ACHN (cell line): ENCODE data around the gene LUC7L.
"Not testable (repeated sequence)": the region's sequence is repeated elsewhere in the genome, so short reads cannot be mapped to it uniquely, and the experiment has no call there.

Source experiments
- DNase-seq: peaks from one replicate; pipeline ENCODE4 v3.0.0-alpha.2; 2015
- in situ Hi-C: cut with HindIII; loops from 2 replicates; pipeline ENCODE4 v1.10.0; 2017; ENCODE audit warnings: low sequenced_read_pairs, low pct_ligation_motif_present, low pct_unique_long_range_greater_than_20kb

Gene LUC7L

GRCh38 chr16:187330-187729 lies 41.9 kb downstream of the LUC7L start:
- in situ Hi-C loops = no loop called here
- no peak for DNase-seq

DNA sequence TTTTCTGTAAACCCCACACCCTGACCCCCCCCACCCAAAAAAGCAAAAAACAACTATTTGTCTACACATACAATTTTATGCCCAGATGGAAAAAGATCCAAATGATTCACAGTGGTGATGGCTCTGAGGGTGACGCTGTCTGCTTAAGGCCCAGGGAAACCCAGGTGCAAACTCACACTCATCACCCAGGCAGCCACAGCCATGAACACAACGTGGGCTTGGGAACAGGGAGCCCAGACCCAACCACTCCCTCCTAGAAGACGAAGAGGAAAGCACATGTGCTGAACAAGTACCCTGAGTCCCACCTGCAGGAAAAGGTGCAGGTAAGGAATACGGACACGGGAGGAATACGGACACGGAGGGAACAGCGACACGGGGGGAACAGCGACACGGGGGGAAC lies 43.6 kb downstream of the LUC7L start:
- in situ Hi-C loops = no loop called here
- DNase-seq = no peak

- in situ Hi-C loops = no loop called here
- no peak for DNase-seq
Observed at GRCh38 chr16:185213-185612, 44.0 kb downstream of the LUC7L start.

- no peak for DNase-seq
- in situ Hi-C loops = no loop called here
Observed at GRCh38 chr16:183005-183404, 46.2 kb downstream of the LUC7L start.

- in situ Hi-C loops = no loop called here
Observed at GRCh38 chr16:181565-182021, 47.7 kb downstream of the LUC7L start.

DNA sequence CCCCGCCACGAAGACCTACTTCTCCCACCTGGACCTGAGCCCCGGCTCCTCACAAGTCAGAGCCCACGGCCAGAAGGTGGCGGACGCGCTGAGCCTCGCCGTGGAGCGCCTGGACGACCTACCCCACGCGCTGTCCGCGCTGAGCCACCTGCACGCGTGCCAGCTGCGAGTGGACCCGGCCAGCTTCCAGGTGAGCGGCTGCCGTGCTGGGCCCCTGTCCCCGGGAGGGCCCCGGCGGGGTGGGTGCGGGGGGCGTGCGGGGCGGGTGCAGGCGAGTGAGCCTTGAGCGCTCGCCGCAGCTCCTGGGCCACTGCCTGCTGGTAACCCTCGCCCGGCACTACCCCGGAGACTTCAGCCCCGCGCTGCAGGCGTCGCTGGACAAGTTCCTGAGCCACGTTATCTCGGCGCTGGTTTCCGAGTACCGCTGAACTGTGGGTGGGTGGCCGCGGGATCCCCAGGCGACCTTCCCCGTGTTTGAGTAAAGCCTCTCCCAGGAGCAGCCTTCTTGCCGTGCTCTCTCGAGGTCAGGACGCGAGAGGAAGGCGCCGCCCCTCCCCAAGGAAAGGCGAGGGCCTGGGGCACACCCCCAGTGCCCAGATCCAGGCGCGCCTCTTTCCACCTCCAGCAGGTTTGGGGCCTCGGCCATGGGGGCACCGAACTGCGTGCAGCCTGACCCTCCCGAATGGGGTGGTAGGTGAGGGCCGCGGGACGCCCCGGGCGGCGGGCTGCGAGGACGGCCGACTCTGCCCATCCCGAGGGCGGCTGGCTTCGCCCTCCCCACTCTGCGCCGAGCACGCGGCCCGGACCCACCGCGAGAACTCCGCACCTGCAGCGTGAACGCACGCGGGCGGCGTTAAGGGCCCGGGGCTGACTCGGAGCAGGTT lies 48.3 kb downstream of the LUC7L start:
- DNase-seq = peak; percentile 84
- in situ Hi-C loops = no loop called here

More at GRCh38 chr16:181565-182021, 47.7 kb downstream of the LUC7L start:
- DNase-seq = no peak

DNA sequence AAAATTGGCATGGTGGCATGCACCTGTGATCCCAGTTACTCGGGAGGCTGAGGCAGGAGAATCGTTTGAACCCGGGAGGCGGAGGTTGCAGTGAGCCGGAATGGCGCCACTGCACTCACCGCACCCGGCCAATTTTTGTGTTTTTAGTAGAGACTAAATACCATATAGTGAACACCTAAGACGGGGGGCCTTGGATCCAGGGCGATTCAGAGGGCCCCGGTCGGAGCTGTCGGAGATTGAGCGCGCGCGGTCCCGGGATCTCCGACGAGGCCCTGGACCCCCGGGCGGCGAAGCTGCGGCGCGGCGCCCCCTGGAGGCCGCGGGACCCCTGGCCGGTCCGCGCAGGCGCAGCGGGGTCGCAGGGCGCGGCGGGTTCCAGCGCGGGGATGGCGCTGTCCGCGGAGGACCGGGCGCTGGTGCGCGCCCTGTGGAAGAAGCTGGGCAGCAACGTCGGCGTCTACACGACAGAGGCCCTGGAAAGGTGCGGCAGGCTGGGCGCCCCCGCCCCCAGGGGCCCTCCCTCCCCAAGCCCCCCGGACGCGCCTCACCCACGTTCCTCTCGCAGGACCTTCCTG lies 49.1 kb downstream of the LUC7L start, which contains the start of gene HBQ1:
Gene HBQ1, plus strand, starts transcription at position 359 of the 575 bp plus-strand sequence. Its CDS starts 28 bp downstream, at position 387.
- DNase-seq = no peak
- in situ Hi-C loops = no loop called here

GRCh38 chr16:179211-180092 lies 49.8 kb downstream of the LUC7L start:
- in situ Hi-C loops = no loop called here
- no peak for DNase-seq

GRCh38 chr16:178668-179015 lies 50.6 kb downstream of the LUC7L start:
- no peak for DNase-seq
- in situ Hi-C loops = no loop called here

GRCh38 chr16:177981-178667 lies 51.1 kb downstream of the LUC7L start:
- in situ Hi-C loops = no loop called here

GRCh38 chr16:177394-177822 lies 51.8 kb downstream of the LUC7L start:
- in situ Hi-C loops = no loop called here
- no peak for DNase-seq

More at GRCh38 chr16:177981-178667, 51.1 kb downstream of the LUC7L start:
- no peak for DNase-seq

DNA sequence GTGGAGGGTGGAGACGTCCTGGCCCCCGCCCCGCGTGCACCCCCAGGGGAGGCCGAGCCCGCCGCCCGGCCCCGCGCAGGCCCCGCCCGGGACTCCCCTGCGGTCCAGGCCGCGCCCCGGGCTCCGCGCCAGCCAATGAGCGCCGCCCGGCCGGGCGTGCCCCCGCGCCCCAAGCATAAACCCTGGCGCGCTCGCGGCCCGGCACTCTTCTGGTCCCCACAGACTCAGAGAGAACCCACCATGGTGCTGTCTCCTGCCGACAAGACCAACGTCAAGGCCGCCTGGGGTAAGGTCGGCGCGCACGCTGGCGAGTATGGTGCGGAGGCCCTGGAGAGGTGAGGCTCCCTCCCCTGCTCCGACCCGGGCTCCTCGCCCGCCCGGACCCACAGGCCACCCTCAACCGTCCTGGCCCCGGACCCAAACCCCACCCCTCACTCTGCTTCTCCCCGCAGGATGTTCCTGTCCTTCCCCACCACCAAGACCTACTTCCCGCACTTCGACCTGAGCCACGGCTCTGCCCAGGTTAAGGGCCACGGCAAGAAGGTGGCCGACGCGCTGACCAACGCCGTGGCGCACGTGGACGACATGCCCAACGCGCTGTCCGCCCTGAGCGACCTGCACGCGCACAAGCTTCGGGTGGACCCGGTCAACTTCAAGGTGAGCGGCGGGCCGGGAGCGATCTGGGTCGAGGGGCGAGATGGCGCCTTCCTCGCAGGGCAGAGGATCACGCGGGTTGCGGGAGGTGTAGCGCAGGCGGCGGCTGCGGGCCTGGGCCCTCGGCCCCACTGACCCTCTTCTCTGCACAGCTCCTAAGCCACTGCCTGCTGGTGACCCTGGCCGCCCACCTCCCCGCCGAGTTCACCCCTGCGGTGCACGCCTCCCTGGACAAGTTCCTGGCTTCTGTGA lies 52.5 kb downstream of the LUC7L start, which contains the start of gene HBA1:
Gene HBA1, plus strand, starts transcription at position 204 of the 906 bp plus-strand sequence. Its CDS starts 37 bp downstream, at position 241.
- in situ Hi-C loops, DNase-seq: not testable (repeated sequence)

GRCh38 chr16:176006-176405 lies 53.2 kb downstream of the LUC7L start:
- DNase-seq, in situ Hi-C loops: not testable (repeated sequence)

- DNase-seq = no peak
- in situ Hi-C loops = no loop called here
Observed at GRCh38 chr16:175011-175949, 54.0 kb downstream of the LUC7L start.

DNA sequence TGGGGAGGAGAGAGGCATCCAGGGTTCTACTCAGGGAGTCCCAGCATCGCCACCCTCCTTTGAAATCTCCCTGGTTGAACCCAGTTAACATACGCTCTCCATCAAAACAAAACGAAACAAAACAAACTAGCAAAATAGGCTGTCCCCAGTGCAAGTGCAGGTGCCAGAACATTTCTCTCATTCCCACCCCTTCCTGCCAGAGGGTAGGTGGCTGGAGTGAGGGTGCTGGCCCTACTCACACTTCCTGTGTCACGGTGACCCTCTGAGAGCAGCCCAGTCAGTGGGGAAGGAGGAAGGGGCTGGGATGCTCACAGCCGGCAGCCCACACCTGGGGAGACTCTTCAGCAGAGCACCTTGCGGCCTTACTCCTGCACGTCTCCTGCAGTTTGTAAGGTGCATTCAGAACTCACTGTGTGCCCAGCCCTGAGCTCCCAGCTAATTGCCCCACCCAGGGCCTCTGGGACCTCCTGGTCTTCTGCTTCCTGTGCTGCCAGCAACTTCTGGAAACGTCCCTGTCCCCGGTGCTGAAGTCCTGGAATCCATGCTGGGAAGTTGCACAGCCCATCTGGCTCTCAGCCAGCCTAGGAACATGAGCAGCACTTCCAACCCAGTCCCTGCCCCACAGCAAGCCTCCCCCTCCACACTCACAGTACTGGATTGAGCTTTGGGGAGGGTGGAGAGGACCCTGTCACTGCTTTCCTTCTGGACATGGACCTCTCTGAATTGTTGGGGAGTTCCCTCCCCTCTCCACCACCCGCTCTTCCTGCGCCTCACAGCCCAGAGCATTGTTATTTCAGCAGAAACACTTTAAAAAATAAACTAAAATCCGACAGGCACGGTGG lies 55.1 kb downstream of the LUC7L start:
- in situ Hi-C loops = not testable (repeated sequence)
- peak; percentile 25 for DNase-seq
